Measurements from ENCODE around the gene CLSTN2.

The CLSTN2 gene

DNA sequence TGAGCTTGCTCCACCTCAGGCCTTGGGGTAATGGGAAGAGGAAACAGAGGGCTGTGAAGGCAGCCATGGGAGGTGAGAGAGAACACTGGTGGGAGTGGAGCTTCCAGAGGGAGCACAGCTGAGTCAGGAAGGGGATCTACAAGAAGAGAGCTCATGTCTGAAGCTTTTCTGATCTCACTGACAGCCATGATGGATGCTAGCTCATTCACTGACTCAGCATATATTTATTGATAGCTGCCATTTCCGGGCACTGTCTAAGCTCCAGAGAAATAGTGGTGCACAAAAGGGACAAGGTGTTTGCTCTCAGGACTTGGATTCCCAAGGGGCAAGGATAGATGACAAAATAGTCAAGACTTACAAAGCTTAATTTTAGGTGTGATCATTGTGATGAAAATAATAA, 218.8 kb downstream of the CLSTN2 start:
- DNase-seq, result no peak

DNA sequence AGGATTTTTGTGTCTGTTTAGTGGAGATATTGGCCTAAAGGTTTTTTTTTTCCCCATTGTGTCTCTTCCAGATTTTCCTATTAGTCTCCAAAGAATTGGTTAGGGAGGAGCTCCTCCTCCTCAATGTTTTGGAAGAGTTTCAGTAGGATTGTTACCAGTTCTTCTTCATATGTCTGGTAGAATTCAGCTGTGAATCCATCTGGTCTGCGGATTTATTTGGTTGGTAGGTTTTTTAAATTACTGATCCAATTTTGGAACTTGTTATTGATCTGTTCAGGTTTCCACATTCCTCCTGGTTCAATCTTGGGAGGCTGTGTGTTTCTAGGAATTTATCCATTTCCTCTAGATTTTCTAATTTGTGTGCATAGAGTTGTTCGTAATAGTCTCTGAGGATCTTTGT, 222.2 kb downstream of the CLSTN2 start:
- DNase-seq, result no peak

DNA sequence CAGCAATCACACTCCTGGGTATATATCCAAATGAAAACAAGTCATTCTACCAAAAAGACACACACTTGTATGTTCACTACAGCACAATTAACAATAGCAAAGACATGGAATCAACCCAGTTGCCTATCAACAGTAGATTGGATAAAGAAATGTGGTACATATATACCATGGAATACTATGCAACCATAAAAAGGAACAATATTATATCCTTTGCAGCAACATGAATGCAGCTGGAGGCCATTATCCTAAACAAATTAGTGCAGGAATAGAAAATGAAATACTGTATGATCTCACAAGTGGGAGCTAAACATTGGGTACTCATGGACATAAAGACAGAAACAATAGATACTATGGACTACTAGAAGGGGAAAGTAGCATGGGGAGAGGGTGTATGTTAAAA, 224.7 kb downstream of the CLSTN2 start:
- no peak for DNase-seq

DNA sequence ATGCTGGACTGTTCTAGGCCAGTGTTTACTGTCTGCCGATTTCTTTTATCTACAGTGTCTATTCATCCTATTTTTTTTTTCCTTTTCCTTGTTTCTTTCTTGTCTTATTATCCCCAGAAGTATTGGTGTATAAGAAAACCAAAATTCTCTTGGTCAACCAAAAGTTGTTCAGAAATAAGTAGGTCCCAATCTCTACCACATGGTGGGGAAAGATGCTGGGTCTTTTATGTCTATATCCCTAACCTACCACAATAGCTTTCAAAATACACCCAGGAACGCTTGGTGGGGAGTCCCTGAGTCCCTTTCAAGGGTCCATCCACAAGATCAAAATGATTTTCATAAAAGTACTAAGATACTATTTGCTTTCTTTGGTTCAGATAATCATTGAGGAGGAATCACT, 225.6 kb downstream of the CLSTN2 start:
- no peak for DNase-seq

DNA sequence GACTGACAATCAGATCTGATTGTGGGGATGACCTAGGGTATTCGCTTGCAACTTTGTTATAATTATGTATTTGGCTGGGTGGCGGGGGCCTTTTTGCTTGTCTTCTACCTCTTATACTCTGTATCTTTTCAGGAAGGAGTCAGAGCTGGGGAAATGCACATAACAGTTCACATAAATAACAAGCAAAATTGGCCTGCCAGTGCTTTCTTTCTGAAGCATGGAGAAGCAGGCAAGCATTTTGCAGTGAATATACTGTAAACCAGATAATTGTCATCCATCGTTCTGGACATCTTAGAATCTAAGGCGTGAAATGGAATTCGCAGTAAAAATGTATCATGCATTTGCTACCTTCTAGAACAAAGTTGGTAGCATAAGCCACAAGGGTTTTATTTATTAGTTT, 227.6 kb downstream of the CLSTN2 start:
- DNase-seq, result no peak

DNA sequence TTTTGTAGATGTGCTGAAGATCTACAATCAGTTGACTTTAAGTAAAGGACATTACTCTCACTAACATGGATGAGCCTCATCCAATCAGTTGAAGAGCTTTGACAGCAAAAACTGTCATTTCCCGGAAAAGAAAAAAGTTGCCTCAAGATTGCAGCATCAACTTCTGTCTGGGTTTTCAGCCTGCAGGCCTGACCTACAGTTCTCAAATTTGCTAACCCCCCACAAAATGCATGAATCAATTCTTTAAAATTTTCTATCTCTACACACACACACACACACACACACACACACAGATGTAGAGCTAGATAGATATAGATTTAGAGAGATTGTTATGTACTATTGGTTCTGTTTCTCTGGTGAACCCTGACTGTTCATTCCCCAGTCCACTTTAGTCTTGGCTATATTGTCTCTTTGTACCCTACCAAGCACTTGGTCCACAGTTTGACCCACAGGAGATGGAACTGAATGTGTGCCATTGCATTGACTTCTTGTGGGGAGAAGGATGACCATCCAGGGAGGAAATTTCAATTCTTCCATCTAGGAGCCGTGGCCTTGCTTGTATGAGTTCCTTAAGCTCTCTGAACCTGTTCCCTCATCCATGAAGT, 228.3 kb downstream of the CLSTN2 start:
- no peak for DNase-seq

DNA sequence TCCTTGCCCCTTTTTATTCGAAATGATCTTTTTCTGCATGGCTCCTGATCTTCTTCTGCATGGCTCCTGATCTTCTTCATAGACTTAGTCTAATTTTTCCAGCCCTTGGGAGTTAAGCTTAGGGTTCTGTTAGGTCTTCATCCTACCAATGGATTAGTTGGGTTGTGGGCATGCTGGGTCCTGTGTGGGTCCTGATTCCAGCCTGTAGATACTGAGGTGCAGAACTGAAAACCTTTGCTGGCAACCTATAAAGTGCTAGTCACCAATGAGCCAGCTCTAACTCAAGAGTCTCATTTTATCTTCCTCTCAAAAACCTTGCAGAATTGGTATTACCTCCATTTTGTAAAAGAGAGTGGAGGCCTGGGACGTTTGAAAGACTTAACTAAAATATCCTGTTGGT, 229.2 kb downstream of the CLSTN2 start:
- no peak for DNase-seq

DNA sequence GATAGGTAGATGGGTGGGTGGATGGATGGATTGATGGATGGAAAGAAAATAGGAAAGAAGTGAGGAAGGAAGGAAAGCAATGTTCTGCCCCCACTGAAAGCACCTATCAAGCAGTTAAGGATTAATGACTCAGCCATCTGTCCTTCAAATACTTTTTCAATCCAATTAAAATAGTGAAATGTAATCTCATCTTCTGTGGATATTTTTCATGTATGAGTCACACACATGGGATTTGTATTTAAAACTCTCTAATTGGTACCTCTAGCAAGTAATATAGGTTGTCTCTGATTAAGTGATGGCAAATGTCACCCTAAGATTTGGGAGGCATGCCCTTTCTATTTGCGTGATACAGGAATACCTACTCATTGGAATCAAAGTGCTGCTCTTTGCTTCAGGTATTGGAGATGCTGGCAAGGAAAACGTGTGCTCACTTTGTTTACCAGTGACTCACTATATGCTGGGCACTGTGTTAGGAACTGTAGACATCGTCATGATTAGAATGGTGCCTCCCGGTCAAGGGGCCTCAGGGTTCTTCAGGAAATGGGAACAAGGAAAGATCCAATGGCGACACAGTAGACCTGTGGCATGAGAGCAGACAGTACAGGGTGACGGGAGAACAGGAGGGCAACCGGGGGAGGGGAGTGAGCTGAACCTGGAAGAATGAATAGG, 230.1 kb downstream of the CLSTN2 start:
- DNase-seq, result no peak

DNA sequence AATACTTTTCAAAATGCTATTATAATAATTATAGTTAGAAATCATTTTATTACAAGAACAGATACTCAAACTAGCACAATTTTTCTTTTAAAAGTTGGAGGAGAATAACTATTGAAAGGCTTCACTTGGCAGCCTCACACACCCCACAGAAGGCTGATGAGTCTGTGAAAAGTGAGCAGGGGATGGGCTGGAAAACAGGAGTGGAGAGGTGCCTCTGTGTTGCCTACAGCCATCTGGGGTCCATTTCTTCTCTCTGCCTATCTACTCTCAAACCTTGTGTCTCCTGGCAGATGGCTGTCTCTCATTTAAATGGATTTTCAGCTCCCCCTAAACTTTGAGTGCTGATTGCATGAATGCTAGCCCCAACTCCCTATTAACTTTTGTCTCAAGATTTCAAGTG, 230.8 kb downstream of the CLSTN2 start:
- DNase-seq, result no peak

DNA sequence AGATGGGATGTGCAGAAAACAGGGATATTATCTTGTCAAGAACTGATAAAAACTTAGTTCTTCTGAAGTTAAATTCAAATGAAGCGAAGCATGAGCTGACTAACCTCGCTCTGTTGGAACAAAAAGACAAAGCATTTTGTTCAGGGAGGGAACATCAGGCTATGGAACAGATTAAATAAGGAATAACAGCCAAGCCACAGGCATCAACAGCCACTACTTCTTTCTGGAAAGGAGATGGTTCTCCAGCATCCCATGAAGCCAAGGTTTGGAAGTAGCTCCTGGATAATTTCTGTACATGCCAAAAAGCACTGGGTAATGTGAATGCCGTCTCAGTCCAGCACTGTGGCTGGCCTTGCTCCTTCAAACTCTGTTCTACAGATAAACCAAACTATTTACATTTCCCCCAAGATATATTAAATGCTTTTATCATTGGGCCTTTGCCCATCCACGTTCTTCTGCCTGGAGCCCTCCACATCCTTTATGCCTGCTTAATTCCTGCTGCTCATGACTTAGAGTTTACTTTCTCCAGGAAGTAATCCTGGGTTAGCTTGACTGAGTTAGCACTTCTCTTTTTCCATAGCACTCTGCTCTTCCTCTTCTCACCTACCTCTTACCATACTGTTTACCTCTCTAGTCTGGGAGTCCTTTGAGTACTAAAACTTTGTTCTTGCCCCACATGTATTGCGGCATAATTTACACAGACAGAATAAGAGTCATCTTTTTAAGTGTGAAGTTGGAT, 232.0 kb downstream of the CLSTN2 start:
- DNase-seq, result no peak

DNA sequence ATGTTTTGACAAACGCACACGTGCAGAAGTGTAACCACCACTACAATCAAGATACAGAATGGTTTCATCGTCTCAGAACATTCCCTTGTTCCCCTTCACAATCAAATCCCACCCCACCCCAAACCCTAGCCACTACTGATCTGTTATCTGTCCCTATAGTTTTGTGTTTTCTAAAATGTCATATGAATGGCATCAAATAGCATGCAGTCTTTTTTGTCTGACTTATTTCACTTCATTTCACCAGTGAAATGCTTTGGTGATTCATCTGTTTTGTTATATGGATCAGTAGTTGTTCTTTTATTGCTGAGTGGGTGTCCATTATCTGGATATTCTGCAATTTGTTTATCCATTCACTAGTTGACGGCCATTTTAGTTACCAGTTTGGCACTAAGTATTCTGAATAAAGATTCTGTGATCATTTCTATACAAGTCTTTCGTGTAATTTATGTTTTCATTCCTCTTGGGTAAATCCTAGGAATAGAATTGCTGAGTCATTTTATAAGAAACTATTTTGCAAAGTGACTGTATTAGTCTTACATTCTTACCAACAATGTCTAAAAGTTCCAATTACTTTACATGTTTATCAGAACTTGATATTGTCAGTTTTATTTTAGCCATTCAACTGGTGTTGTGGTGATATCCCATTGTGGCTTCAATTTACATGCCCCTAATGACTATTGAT, 232.8 kb downstream of the CLSTN2 start:
- DNase-seq, result no peak

DNA sequence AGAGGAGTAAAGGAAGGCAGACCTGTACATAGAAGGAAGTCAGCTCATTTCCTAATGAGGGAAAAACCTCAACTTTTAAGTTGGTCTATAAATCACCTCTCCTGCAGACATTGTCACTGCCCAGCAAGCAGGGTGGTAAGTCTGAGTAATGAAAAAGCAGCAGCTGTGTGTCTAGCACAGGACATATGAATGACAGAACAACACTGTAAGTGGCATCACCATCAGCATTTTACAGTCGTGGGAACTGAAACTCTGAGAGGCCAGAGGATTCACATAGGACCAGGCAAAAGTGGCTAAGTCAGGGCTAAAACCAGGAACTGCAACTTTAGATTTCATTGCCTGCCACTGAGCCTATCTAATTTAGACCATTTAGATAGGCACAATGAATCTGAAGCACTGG, 235.6 kb downstream of the CLSTN2 start:
- DNase-seq, result no peak

DNA sequence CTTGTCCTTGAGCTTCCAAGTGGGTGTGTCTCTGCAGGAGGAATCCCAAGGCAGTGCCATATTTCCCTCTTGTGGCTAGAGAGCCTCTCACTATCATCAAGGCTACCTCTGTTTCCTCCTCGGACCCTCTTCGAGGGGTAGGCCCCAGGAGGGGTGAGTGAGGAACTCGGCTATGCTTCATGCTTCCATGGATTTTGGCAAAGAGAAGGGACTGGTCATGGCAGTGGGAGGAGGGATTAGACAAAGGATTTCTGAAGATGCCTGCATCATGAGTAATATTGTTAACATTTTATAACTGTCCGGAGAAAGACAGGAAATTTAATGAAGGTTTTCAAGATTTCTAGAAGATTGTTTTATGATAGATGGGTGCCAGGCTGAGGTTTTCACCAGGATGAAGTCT, 241.5 kb downstream of the CLSTN2 start:
- DNase-seq, result no peak

DNA sequence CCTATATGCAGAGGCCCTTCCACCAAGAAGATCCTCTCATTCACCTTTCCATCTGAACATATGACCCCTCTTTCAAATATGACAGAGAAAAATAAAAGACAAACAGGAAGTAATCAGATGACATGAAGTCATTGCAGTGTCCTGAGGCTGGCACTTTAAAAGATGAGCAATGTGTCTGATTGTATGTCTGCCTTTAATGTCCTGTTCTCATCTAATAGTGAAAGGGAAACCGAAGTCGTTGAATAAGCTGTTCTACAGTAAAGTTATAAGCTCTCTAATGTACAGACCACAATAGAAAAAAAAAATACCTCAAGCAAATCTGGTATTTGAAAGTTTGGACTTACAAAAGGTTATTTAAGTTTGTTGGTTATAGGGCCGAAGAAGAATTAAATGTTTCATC, 243.0 kb downstream of the CLSTN2 start:
- DNase-seq, result no peak

DNA sequence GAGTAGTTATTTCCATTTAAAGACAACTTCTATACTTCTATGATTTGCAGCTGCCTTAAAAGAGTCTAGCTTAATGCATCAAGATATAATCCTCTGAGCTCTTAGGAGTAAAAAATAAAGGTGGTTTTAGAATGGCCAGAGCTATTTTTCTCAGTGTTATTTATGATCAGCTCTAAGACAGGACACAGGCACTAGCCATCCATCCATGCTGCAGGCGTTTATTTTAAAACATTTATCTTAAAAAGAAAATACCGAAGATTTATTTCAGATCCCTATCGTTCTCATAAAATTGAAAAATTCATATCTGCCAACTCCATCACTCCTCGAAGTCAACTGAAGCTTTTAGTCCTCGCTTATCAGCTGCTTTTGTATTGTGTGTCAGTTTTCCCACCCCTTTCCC, 243.5 kb downstream of the CLSTN2 start:
- no peak for DNase-seq

DNA sequence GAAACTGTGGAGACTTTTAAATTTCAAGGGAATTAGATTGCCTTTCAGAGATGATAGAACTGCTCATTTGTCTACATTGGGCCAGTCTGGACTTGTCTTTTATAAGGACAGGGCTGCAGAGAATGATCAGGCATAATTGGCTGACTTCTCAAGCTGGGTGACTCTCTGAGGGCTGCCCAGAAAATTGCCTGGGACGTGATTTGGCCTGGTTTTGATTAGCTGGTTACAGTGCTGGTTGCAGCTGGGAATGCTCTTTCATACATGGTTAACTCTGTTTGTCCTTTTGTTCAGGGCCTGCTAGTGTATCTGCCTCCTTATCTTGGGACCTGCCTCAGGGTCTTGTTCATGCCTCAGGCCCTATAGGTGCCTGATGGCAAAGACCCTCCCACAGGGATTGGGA, 245.6 kb downstream of the CLSTN2 start:
- no peak for DNase-seq

DNA sequence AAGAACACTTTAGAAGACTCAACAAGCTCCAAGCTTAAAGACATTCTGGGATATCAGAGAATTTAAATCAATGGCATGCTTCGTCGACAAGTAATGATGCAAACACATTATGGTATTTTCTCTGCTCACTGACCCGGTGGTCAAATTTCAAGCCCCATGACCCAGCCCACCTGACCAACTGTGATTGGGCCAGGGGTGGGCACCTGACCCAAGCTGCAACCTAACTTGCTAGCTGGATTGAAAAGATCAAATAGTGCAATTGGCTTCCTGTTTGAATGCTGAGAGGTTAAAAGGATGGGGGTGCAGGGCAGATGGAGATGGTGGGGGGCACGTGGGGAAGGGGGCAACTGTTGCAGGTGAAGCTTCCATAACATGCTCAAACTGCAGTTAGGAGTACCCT, 250.4 kb downstream of the CLSTN2 start:
- DNase-seq, result no peak

DNA sequence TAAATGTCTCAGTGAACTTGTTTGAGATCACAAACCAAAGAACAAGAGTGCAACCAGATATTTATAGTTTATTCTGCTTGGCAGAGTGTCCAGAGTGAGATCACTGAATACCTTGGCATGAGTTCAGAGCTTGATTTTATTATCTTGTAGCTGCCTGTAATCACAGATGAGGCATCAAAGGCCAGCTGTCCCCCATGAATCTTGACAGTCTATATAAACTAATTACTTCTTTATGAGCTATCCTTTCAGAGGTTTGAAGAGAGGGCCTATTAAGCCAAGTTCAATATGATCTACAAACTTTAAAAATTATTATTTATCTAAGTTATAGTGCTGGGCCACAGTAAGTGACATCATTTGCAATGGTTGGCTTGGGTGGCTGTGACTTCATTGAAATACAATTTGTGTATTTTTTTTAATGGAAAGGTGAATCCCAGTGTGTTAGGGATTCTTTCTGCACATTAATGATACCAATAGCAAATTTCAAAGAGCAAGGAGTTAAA, 251.5 kb downstream of the CLSTN2 start:
- DNase-seq, result no peak

DNA sequence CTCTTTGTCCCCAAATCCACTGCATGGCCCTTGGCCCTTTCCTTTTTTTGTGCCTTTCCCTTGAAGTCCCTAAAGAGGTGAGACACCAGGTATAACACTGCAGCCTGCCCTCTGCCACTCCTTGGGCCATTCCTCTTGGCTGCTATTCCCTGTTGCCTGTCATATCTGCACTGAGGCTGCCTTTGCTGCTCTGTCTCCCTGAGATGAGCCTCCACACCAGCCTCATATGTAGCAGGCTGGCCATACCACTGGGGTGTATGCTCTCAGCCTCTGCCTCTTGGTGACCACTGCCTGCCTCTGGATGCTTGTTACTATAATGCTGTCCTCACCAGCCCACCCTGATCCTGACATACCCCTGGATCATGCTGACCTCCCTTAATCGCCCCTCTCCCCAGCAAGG, 252.0 kb downstream of the CLSTN2 start:
- DNase-seq, result no peak

DNA sequence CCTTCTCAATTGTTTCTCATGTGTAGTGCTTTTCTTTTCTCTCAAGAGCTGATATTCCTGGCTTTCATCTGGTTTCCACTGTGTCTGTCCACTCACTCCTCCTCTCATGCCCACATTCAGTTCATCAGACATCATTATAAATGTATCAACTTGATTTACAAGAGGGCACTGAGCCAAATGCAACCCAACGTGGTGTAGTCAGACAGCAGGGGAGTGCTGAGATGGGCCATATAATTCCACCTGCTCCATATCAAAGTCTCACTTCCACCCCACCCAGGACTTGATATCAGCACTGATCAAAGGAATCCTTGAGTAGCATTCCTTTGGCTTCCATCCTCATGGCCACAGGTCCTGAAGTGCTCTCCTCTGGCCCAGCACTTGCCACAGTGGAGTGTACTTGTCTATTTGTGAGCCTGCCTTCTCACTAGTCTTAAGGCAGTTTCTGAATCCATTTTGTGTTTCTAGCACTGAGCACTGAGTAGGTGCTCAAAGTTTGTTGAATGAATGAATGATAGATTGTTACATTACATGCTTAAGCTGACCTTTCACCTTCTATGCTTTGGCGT, 252.8 kb downstream of the CLSTN2 start:
- no peak for DNase-seq

DNA sequence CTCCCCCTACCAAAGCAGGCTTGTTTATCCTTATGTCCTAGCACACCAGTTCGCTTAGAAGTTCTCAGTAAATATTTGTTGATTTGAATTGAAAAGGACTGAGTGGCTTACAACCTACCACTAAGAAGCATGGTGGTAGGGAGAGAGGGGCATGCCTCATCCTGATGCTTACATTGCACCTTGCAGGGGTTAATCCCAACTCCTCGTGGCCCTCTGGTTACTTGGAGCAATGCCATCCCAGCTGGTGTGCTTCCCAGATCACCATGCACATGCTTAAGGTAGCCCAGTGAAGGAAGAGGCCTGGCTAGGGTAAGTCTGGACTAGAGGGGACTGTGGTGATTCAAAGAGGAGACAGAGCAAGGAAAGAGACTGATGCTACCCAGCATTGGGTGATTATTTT, 253.3 kb downstream of the CLSTN2 start:
- DNase-seq, result no peak

DNA sequence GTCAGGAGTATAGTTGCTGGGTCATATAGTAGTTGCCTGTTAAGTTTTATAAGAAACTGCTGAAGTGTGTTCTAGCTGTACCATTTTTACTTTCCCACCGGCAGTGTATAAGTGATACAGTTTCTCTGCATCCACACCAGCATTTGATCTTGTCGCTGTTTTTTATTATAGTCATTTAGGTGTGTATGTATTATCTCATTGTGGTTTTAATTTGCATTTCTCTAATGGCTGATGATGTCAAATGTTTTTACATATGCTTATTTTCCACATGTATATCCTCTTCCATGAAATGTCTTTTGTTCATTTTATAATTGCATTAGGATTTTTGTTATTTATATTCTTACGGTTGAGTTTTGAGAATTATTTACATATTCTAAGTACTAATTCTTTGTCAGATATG, 254.3 kb downstream of the CLSTN2 start:
- no peak for DNase-seq

DNA sequence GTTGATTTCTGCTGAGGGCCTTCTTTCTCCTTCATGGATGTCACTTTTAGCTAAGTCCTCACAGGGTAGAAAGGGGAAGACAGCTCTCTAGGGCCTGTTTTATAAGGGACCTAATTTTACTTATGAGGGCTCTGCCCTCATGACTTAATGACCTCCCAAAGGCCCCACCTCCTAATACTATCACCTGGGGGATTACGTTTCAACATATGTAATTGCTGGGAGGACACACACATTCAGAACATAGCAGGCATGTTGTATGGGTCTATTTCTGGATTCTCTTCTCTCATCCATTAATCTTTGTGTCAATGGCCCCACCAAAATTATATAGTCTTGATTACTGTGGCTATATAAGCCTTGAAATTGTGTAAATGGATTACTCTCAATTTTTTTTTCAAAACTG, 255.0 kb downstream of the CLSTN2 start:
- DNase-seq, result no peak
